GM23248 (cell line): ENCODE data around the gene RNF8.

ENCODE experiments used
- EZH2 ChIP-seq: fragments of 200-600 bp; sonication (generic); IDR thresholded peaks from 2 replicates; pipeline ENCODE4 v1.6.1; 2018; ENCODE audit warnings: antibody characterized with exemption, mild to moderate bottlenecking; ENCODE audit not compliant: insufficient read depth, poor library complexity, severe bottlenecking
- EZH2phosphoT487 ChIP-seq: fragments of 200-600 bp; sonication (generic); IDR thresholded peaks from 2 replicates; pipeline ENCODE4 v1.6.1; 2018; ENCODE audit warnings: antibody characterized with exemption, moderate library complexity, mild to moderate bottlenecking, low read depth; ENCODE audit not compliant: insufficient read depth

GRCh38 chr6:37407948-37408347 lies 54.2 kb downstream of the RNF8 start:
- TF ChIP-seq EZH2phosphoT487 (no peak), EZH2 (no peak)
